Peyer's patch (tissue), 4 donors: ENCODE data around the gene ZMIZ1.

Source experiments
- POLR2A ChIP-seq, 2 donors: fragments of 450-650 bp; IDR thresholded peaks; one replicate each; pipeline ENCODE4 v1.5.1; 2017; ENCODE audit warnings: antibody characterized with exemption in 2 of 2, mild to moderate bottlenecking in 2 of 2, moderate library complexity in 2 of 2
- TF ChIP-seq, protein P1 (sequence below), 6 experiments: fragments of 450-650 bp in 4 of 6; fragments of 200-600 bp in 2 of 6; sonication (generic) in 1 of 6; IDR thresholded peaks; one replicate each; pipeline ENCODE4 v1.5.1; 2017 to 2019; ENCODE audit warnings: antibody characterized with exemption in 6 of 6, mild to moderate bottlenecking in 3 of 6, moderate library complexity in 1 of 6

DNA sequence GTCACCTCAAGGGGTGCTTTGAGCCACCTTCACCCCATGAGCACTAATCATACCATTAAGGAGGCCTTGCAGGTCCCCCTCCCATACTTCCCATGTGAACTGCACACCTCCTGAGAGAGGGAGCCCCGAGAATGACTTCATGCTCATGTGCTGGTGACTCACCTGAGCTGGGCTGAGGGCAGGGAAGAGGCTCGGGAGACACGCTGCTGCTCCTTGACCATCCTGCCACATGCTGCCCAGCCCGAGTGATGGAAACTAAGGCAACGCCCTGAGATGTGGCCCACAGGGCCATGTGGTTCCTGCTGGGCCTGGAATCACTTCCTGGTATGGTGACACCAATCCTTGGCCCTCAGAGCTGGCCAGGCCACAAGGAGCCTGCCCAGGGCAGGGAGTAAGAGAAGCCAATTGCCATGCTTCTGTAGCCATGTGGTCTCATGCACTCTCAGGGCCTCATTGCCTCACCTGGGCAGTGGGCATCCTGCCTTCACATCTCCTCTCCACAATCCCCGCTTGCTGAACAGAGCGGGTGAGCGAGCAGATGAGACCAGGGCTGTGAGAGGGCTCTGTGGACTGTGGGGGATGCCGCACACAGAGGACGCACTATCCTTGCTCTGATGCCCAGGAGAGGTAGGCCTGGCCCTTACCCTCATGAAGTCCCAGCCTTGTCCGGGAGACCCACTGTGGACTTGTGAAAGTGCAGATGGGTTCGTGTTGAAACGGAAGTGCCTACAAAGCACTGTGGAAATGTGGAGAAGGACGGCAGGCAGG is 260.2 kb downstream of the ZMIZ1 start:
- TF ChIP-seq, protein P1, sequence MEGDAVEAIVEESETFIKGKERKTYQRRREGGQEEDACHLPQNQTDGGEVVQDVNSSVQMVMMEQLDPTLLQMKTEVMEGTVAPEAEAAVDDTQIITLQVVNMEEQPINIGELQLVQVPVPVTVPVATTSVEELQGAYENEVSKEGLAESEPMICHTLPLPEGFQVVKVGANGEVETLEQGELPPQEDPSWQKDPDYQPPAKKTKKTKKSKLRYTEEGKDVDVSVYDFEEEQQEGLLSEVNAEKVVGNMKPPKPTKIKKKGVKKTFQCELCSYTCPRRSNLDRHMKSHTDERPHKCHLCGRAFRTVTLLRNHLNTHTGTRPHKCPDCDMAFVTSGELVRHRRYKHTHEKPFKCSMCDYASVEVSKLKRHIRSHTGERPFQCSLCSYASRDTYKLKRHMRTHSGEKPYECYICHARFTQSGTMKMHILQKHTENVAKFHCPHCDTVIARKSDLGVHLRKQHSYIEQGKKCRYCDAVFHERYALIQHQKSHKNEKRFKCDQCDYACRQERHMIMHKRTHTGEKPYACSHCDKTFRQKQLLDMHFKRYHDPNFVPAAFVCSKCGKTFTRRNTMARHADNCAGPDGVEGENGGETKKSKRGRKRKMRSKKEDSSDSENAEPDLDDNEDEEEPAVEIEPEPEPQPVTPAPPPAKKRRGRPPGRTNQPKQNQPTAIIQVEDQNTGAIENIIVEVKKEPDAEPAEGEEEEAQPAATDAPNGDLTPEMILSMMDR (IDR thresholded peaks at IDR 0.05): no peak
- TF ChIP-seq POLR2A (IDR thresholded peaks at IDR 0.05): no peak
